NT2/D1 (cell line): Measurements from ENCODE around the gene FCRLA.

Source experiments
- DNase-seq: peaks from one replicate; pipeline ENCODE4 v3.0.0-alpha.2; 2011; ENCODE audit warnings: low read depth, low spot score
- H3K27me3 ChIP-seq: 2 replicates; pipeline ENCODE4 v1.6.0; 2011; ENCODE audit warnings: mild to moderate bottlenecking; ENCODE audit not compliant: insufficient read length, insufficient read depth
- H3K36me3 ChIP-seq: 2 replicates; pipeline ENCODE4 v1.6.1; 2011; ENCODE audit warnings: mild to moderate bottlenecking, low read length, mixed read lengths; ENCODE audit not compliant: insufficient read depth, insufficient read length
- H3K4me1 ChIP-seq: 2 replicates; pipeline ENCODE4 v1.5.1; 2011; ENCODE audit not compliant: insufficient read depth, insufficient read length
- H3K4me3 ChIP-seq: 2 replicates; pipeline ENCODE4 v1.5.1; 2011; ENCODE audit warnings: low read depth; ENCODE audit not compliant: insufficient read length
- H3K9ac ChIP-seq: 2 replicates; pipeline ENCODE4 v1.6.0; 2011; ENCODE audit warnings: low read depth; ENCODE audit not compliant: insufficient read length
- H3K9me3 ChIP-seq: 2 replicates; pipeline ENCODE4 v1.5.1; 2011; ENCODE audit warnings: mild to moderate bottlenecking, low read length; ENCODE audit not compliant: insufficient read depth
- SUZ12 ChIP-seq: IDR thresholded peaks from 2 replicates; pipeline ENCODE4 v1.6.1; 2011; ENCODE audit not compliant: insufficient read length, insufficient read depth; ENCODE audit errors: extremely low read depth
- YY1 ChIP-seq: IDR thresholded peaks from 2 replicates; pipeline ENCODE4 v1.6.1; 2011; ENCODE audit not compliant: insufficient read length, insufficient read depth
- ZNF274 ChIP-seq: IDR thresholded peaks from 2 replicates; pipeline ENCODE4 v1.6.1; 2011; ENCODE audit warnings: mild to moderate bottlenecking, low read depth, low read length

Gene FCRLA

DNA sequence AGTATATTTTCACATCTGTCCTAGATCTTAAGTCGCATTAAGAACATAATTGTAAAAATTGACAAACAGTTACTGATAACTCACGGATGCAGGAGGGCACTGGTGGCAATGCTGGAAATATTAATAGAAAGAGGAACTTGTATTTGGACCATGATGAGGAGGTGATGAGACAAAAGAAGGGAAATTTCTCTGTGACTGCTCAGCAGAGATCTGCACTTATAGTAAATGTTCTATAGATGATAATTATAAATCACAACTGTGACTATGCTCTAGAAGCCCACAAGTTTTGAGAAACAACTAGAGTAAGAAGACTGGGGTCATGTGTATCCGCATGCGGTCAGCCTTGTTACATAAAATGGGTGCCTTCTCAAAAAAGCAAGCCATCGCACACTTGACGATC, 33.9 kb downstream of the FCRLA start:
- no peaks in the 10 kb centered on the region for H3K27me3 ChIP-seq
- H3K9ac ChIP-seq, result no peak overlapping the region
- H3K4me1 ChIP-seq, result no peaks in the 10 kb centered on the region
- no peaks in the 10 kb centered on the region for H3K36me3 ChIP-seq
- DNase-seq, result no peak
- TF ChIP-seq SUZ12 (no peak), ZNF274 (no peak), YY1 (no peak)
- no peaks in the 10 kb centered on the region for H3K9me3 ChIP-seq
- H3K4me3 ChIP-seq, result no peak overlapping the region

DNA sequence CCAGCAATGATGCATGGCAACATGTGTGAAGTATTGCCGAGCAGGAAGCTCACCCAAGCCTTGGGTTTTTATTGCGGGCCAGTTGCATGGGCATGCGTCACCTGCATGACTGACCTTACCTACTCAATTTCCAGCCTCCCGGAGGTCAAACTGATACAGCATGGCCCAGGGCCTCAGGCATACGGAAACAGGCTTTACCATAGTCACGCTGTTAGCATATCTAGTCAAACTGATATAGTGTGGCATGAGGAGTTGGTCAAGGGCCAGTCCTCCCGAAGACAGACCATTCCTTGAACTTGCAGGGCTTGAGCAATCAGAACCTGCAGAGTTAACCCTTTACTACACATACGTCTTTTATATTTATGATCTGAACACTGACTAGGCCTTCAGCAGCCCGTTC, 36.2 kb downstream of the FCRLA start:
- Histone ChIP-seq H3K4me1 (no peaks in the 10 kb centered on the region), H3K4me3 (no peak overlapping the region), H3K9ac (no peak overlapping the region), H3K36me3 (no peaks in the 10 kb centered on the region), H3K9me3 (no peaks in the 10 kb centered on the region), H3K27me3 (no peaks in the 10 kb centered on the region)
- DNase-seq, result no peak
- TF ChIP-seq YY1, result no peak
- TF ChIP-seq SUZ12, result no peak
- no peak for TF ChIP-seq ZNF274

DNA sequence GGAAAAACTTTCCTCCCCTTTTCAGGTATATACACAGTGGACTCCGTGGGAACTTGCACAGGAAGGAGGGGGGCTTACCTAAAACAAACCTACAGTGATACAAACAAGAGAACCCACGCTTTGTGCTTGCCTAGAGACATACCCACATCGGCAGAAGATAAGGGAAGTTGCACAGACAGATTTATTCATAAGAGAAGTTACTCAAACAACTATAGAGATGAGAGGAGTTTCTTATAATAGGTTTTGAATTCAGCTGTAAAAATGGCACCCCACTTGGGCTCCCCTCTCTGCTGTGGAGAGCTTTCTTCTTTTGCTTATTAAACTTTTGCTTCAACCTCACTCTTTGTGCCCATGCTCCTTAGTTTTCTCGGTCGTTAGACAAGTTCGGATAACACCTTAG, 40.8 kb downstream of the FCRLA start:
- no peak for DNase-seq
- Histone ChIP-seq H3K9ac (no peak overlapping the region), H3K4me1 (no peaks in the 10 kb centered on the region), H3K27me3 (peaks cover 5% of the 10 kb centered on the region), H3K9me3 (no peaks in the 10 kb centered on the region; the same call in 1 of the 2 replicates), H3K4me3 (no peak overlapping the region), H3K36me3 (peaks cover 21% of the 10 kb centered on the region)
- TF ChIP-seq ZNF274 (no peak), SUZ12 (no peak), YY1 (no peak)

DNA sequence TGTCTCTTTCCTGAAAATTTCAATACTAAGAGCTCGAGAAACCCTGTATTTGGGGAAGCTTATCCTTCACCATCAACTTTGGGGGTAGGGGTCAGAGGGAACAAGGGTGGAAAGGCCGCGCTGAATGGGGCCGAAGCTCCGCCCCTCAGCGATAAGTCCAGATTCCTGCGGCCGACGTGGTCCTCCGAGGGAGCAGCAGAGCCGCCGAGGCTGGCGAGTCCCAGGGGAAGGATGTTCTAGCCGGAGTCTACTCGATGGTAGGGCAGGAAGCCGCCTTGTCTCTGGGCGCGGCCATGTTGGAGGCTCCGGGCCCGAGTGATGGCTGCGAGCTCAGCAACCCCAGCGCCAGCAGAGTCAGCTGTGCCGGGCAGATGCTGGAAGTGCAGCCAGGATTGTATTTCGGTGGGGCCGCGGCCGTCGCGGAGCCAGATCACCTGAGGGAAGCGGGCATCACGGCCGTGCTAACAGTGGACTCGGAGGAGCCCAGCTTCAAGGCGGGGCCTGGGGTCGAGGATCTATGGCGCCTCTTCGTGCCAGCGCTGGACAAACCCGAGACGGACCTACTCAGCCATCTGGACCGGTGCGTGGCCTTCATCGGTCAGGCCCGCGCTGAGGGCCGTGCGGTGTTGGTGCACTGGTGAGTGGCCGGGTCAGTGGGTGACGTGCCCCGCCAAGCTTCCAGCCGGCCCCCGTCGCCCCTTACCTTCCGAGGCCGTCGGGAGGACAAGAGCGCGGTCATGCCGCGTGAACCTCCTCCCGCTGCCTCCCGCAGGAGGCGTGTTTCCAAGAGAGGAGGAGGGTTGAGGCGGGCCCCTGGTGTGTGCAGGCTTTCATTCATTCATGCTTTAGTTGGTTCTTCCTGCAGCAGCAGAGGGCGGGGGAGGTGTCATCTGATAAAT, 42.7 kb downstream of the FCRLA start, which contains the start of gene DUSP12:
Gene DUSP12, plus strand, starts transcription at position 278 of the 899 bp plus-strand sequence. Its CDS starts 16 bp downstream, at position 294.
- peaks cover 5% of the 10 kb centered on the region for H3K27me3 ChIP-seq
- H3K4me1 ChIP-seq, result no peaks in the 10 kb centered on the region
- peak within 1 kb of the TSS; percentile 100 for H3K4me3 ChIP-seq
- TF ChIP-seq SUZ12, result no peak
- peak; percentile 96 for TF ChIP-seq YY1
- H3K9ac ChIP-seq, result peak within 1 kb of the TSS; percentile 100
- H3K9me3 ChIP-seq, result no peaks in the 10 kb centered on the region; the same call in 1 of the 2 replicates
- H3K36me3 ChIP-seq, result peaks cover 40% of the 10 kb centered on the region
- DNase-seq, result peak; percentile 98

DNA sequence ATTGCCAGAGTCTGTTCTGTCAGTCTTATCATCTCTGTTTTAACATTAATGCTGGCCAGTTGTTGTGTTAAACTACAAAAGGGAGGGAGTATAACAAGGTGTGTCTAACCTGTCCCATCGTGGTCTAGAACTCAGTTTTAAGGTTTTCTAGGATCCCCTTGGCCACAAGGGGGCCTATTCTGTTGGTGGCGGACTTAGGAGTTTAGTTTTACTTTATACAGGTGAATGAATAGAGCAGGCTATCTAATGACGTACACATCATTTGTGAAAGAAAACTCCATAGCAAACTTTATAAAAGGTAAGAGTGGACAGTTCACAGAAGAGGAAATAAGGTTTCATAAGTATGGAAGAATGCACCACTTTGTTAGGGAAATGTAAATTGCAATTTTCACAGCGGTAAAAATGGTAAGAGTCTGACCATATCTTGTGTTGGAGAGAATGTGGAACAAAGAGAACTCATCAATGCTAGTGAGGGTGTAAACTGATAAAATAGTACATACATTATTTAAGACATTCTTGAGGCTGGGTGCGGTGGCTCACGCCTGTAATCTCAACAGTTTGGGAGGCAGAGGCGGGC, 56.6 kb downstream of the FCRLA start:
- Histone ChIP-seq H3K27me3 (peaks cover 6% of the 10 kb centered on the region), H3K4me1 (no peaks in the 10 kb centered on the region), H3K36me3 (peaks cover 7% of the 10 kb centered on the region), H3K9me3 (no peaks in the 10 kb centered on the region), H3K4me3 (no peak overlapping the region), H3K9ac (no peak overlapping the region)
- DNase-seq, result peak; percentile 25
- TF ChIP-seq YY1 (no peak), SUZ12 (no peak), ZNF274 (no peak)
